Vagina (tissue), 2 donors: ENCODE measurements around the gene CEMIP. TPM values are rescaled to one million over a fixed set of nuclear protein-coding genes. Genes with fewer than 3 reads are reported as not detected.
"Not testable (repeated sequence)": the region's sequence is repeated elsewhere in the genome, so short reads cannot be mapped to it uniquely, and the experiment has no call there.

ENCODE experiments used
- DNase-seq, 2 donors: peaks; one replicate each; pipeline ENCODE4 v3.0.0-alpha.2; 2017; ENCODE audit errors: extremely low spot score in 2 of 2
- H3K27ac ChIP-seq: fragments of 200-600 bp; sonication (generic); one replicate; pipeline ENCODE4 v1.5.1; 2019
- H3K27me3 ChIP-seq: fragments of 200-600 bp; sonication (generic); one replicate; pipeline ENCODE4 v1.5.1; 2019
- H3K36me3 ChIP-seq, 2 donors: fragments of 200-600 bp; sonication (generic); one replicate each; pipeline ENCODE4 v1.5.1; 2017 to 2019
- H3K4me1 ChIP-seq: fragments of 200-600 bp; sonication (generic); one replicate; pipeline ENCODE4 v1.5.1; 2019
- H3K4me3 ChIP-seq, 2 donors: fragments of 200-600 bp; sonication (generic); 1 replicate in 1 of 2; 2 replicates in 1 of 2; pipeline ENCODE4 v1.5.1; 2016 to 2019
- H3K9me3 ChIP-seq: fragments of 200-600 bp; sonication (generic); one replicate; pipeline ENCODE4 v1.5.1; 2019
- POLR2A ChIP-seq, 2 donors: fragments of 450-650 bp; IDR thresholded peaks; one replicate each; pipeline ENCODE4 v1.6.1; 2017; ENCODE audit warnings: antibody characterized with exemption in 2 of 2, mild to moderate bottlenecking in 2 of 2, moderate library complexity in 2 of 2
- POLR2AphosphoS5 ChIP-seq, 2 donors: sonication (generic); formaldehyde crosslinking; IDR thresholded peaks; one replicate each; pipeline ENCODE4 v1.9.0; 2017; ENCODE audit warnings: antibody characterized with exemption in 2 of 2, mild to moderate bottlenecking in 2 of 2, low read depth in 1 of 2; ENCODE audit not compliant: insufficient read depth in 1 of 2
- intact Hi-C: fragments of 100-400 bp; cut with DNase I; formaldehyde crosslinking; loops from one replicate; pipeline ENCODE4 v1.15.1; 2023
- total RNA-seq: library from RNA; depleted of rRNA; stranded (reverse); fragments of >200 nt; gene quantifications from one replicate; pipeline ENCODE4 v1.2.3, GENCODE V29; 2016
- TF ChIP-seq, protein P1 (sequence below), 3 experiments: fragments of 450-650 bp in 2 of 3; fragments of 200-600 bp in 1 of 3; sonication (generic) in 1 of 3; IDR thresholded peaks; one replicate each; pipeline ENCODE4 v1.5.1; 2017 to 2019; ENCODE audit warnings: antibody characterized with exemption in 3 of 3, mild to moderate bottlenecking in 2 of 3, moderate library complexity in 2 of 3

Gene CEMIP
- total RNA-seq, 1 donor from 2014 or later: 0.74 TPM

DNA sequence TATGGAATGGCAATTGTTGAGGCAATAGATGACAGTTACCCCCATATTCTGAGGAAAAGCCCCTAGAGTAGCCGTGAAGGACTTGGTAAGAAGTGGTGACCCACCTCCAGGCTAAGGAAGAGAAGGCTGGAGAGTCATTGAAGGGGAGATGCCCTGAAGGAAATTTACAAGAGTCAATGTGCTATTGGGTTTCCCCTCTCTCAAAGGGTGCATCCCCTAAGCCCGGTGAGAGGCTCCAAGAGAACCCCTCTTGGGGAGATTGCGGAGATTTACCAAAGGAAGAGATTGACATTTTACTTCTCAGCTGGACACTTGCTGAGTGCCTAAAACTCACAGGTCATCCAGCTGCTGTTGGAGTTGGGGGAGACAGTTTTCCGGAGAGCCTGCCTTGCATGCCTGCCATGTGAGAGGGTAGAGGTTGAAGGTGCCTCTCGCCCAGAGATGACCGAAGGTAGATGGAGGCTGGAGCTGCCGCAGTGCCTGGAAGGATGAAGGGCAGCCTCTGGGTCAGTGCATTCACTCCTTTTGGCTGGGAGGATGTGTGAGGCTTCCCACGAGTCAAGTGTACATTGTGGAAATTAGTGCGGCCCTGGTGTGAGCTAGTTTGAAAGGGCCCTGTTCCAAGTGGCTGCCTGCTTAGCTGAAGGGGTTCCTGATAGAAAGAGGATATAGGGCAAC is 179.8 kb downstream of the CEMIP start:
- peak in 1 of 2 donors; percentile 70 for DNase-seq
- Histone ChIP-seq H3K36me3 (peaks cover 0 to 14% of the 10 kb centered on the region in 2 donors), H3K4me3 (no peak overlapping the region), H3K4me1 (peaks cover 5% of the 10 kb centered on the region), H3K27ac (no peak overlapping the region), H3K27me3 (no peaks in the 10 kb centered on the region), H3K9me3 (no peaks in the 10 kb centered on the region)
- TF ChIP-seq, protein P1, sequence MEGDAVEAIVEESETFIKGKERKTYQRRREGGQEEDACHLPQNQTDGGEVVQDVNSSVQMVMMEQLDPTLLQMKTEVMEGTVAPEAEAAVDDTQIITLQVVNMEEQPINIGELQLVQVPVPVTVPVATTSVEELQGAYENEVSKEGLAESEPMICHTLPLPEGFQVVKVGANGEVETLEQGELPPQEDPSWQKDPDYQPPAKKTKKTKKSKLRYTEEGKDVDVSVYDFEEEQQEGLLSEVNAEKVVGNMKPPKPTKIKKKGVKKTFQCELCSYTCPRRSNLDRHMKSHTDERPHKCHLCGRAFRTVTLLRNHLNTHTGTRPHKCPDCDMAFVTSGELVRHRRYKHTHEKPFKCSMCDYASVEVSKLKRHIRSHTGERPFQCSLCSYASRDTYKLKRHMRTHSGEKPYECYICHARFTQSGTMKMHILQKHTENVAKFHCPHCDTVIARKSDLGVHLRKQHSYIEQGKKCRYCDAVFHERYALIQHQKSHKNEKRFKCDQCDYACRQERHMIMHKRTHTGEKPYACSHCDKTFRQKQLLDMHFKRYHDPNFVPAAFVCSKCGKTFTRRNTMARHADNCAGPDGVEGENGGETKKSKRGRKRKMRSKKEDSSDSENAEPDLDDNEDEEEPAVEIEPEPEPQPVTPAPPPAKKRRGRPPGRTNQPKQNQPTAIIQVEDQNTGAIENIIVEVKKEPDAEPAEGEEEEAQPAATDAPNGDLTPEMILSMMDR (IDR thresholded peaks at IDR 0.05): no peak
- TF ChIP-seq POLR2A (IDR thresholded peaks at IDR 0.05) (no peak), POLR2AphosphoS5 (IDR thresholded peaks at IDR 0.05; ENCODE audit: insufficient read depth in 1 of 2, low read depth in 1 of 2) (no peak)
- intact Hi-C loops: no loop called here

DNA sequence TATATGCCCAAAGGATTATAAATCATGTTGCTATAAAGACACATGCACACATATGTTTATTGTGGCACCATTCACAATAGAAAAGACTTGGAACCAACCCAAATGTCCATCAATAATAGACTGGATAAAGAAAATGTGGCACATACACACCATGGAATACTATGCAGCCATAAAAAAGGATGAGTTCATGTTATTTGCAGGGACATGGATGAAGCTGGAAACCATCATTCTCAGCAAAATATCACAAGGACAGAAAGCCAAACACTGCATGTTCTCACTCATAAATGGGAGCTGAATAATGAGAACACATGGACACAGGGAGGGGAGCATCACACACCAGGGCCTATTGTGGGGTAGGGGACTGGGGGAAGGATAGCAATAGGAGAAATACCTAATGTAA is 186.3 kb downstream of the CEMIP start:
- intact Hi-C loops, H3K36me3 ChIP-seq, DNase-seq, H3K4me1 ChIP-seq, H3K4me3 ChIP-seq, H3K27ac ChIP-seq, H3K9me3 ChIP-seq, H3K27me3 ChIP-seq: not testable (repeated sequence)

DNA sequence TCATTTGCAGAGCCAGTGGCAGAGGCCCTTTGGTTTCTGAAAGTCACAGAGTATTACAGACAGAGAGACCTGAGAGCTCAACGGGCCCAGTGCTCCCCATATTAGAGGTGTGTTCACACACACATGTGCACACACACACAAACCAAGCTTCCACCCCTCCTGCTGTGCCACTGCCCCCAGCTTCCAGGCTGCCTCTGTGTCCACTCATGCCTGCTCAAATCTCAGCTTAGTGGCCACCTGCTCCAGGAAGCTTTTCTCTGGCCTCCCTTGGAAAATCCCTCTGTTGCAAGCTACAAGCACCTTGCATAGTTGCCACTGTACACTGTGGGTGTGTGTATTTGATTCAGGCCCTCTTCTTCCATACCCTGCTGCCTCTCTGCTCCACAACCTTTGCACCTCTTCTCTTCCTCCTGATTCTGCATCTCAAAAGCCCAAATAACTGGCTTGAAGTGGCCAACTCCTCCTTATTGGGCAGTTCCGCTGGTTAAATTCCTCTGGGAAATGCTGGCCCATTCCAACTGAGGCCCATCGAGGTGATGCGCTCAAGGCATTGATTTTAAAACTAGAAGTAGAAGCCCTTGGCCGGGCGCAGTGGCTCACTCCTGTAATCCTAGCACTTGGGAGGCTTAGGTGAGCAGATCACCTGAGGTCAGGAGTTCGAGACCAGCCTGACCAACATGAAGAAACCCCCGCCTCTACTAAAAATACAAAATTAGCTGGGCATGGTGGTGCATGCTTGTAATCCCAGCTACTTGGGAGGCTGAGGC is 187.4 kb downstream of the CEMIP start:
- peaks cover 0 to 4% of the 10 kb centered on the region in 2 donors for H3K36me3 ChIP-seq
- no peaks in the 10 kb centered on the region for H3K4me1 ChIP-seq
- TF ChIP-seq POLR2AphosphoS5 (IDR thresholded peaks at IDR 0.05; ENCODE audit: insufficient read depth in 1 of 2, low read depth in 1 of 2) (no peak), POLR2A (IDR thresholded peaks at IDR 0.05) (no peak)
- TF ChIP-seq, protein P1 (IDR thresholded peaks at IDR 0.05): no peak
- H3K27ac ChIP-seq: no peak overlapping the region
- intact Hi-C loops: no loop called here
- H3K27me3 ChIP-seq: no peaks in the 10 kb centered on the region
- H3K4me3 ChIP-seq: no peak overlapping the region
- H3K9me3 ChIP-seq: no peaks in the 10 kb centered on the region
- peak in 1 of 2 donors; percentile 65 for DNase-seq

DNA sequence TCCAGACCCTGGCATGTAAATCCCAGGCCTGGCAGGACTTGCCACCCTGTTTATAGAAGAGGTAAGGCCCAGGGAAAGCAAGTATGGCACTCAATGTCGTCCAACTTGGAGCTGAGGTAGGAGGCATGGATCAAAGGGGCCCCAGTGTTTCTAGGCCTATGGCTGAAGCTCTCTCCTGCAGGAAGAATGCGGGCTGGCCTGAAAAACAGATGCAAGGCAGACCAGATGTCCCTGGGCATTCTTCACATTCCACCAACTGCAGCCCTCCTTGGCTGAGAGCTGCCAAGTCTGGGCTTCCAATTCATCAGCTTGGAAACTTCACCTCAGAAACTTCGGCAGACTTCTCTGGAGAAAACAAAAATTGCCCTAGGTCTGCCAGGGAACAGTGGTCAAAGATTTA is 188.3 kb downstream of the CEMIP start:
- Histone ChIP-seq H3K9me3 (no peaks in the 10 kb centered on the region), H3K4me3 (no peak overlapping the region), H3K36me3 (peaks cover 0 to 4% of the 10 kb centered on the region in 2 donors), H3K27ac (no peak overlapping the region), H3K27me3 (no peaks in the 10 kb centered on the region), H3K4me1 (no peaks in the 10 kb centered on the region)
- intact Hi-C loops: no loop called here
- TF ChIP-seq, protein P1 (IDR thresholded peaks at IDR 0.05): no peak
- peak in 1 of 2 donors; percentile 47 for DNase-seq

DNA sequence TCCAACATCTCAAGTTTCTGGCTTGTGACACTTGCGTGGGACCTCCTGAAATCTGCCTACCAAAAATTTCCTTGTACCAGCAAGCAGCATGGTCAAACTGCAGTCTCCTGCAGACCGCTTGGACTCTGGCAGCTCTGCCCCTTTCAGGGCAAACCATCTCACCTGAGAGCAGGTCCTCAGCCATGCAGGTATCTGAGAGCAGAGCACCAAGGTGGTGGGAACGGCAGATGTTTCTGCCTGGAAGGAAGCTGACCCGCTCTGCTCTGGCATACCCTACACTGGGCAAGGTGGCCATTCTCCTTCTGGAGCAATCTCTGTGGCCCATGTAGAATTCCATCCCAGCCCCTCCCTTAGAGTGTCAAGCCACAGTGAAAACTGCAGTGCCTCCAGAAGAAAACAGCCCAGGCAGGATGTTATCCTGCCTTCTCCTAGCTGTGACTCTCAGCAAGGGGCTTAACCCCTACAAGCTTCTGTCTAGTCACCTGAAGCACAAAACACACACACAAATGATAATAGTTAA is 188.9 kb downstream of the CEMIP start:
- no peak for TF ChIP-seq POLR2A (IDR thresholded peaks at IDR 0.05)
- TF ChIP-seq, protein P1 (IDR thresholded peaks at IDR 0.05): no peak
- TF ChIP-seq POLR2AphosphoS5 (IDR thresholded peaks at IDR 0.05; ENCODE audit: insufficient read depth in 1 of 2, low read depth in 1 of 2): no peak
- H3K36me3 ChIP-seq: peaks cover 0 to 4% of the 10 kb centered on the region in 2 donors
- no peak overlapping the region for H3K4me3 ChIP-seq
- no peak overlapping the region for H3K27ac ChIP-seq
- H3K9me3 ChIP-seq: no peaks in the 10 kb centered on the region
- H3K4me1 ChIP-seq: no peaks in the 10 kb centered on the region
- DNase-seq: peak in 1 of 2 donors; percentile 79
- intact Hi-C loops: no loop called here
- no peaks in the 10 kb centered on the region for H3K27me3 ChIP-seq
